ENCODE data around the gene LIMS4.
"Not testable (repeated sequence)": the region's sequence is repeated elsewhere in the genome, so short reads cannot be mapped to it uniquely, and the experiment has no call there.

Gene LIMS4

GRCh38 chr2:110457214-110457590, 15.4 kb downstream of the LIMS4 start:
- H3K27ac ChIP-seq (ENCODE audit: low read depth, low read length); H3K4me2 ChIP-seq (ENCODE audit: low read length); H3K18ac ChIP-seq (ENCODE audit: low read length); H3K56ac ChIP-seq (ENCODE audit: low read length); H3K79me2 ChIP-seq (ENCODE audit: control insufficient read depth, insufficient read depth, low read length); H3K23ac ChIP-seq (ENCODE audit: low read length); H3K4me3 ChIP-seq (ENCODE audit: low read length); H4K5ac ChIP-seq (ENCODE audit: low read length); H3K36me3 ChIP-seq (ENCODE audit: control insufficient read depth, insufficient read depth, low read length); H3K9ac ChIP-seq (ENCODE audit: low read length); H2BK120ac ChIP-seq (ENCODE audit: low read depth, low read length); H2BK15ac ChIP-seq (replicated peaks; ENCODE audit: low read depth); H3K27me3 ChIP-seq (ENCODE audit: insufficient read depth, low read length, poor library complexity); H3K4ac ChIP-seq (ENCODE audit: low read depth, low read length); H2AK5ac ChIP-seq (ENCODE audit: low read length); H4K8ac ChIP-seq (ENCODE audit: low read depth, low read length); H3K4me1 ChIP-seq (ENCODE audit: control insufficient read depth, low read depth, low read length); H2BK5ac ChIP-seq (ENCODE audit: low read length); H3K79me1 ChIP-seq (ENCODE audit: low read length); DNase-seq: not testable (repeated sequence)
- no CpG with 5 or more reads among the region's 2 CpGs for WGBS (ENCODE audit: extremely low coverage, insufficient coverage, low lambda C conversion rate)

GRCh38 chr2:110456291-110457213, 16.1 kb downstream of the LIMS4 start:
- no CpG with 5 or more reads among the region's 16 CpGs for WGBS (ENCODE audit: extremely low coverage, insufficient coverage, low lambda C conversion rate)
- H3K27me3 ChIP-seq (ENCODE audit: insufficient read depth, low read length, poor library complexity); H3K18ac ChIP-seq (ENCODE audit: low read length): not testable (repeated sequence)

GRCh38 chr2:110455080-110455670, 17.4 kb downstream of the LIMS4 start:
- H3K36me3 ChIP-seq (ENCODE audit: control insufficient read depth, insufficient read depth, low read length); H3K23ac ChIP-seq (ENCODE audit: low read length); H3K4me2 ChIP-seq (ENCODE audit: low read length); H3K79me1 ChIP-seq (ENCODE audit: low read length); H2AK5ac ChIP-seq (ENCODE audit: low read length); H4K8ac ChIP-seq (ENCODE audit: low read depth, low read length); H2BK5ac ChIP-seq (ENCODE audit: low read length); H3K27ac ChIP-seq (ENCODE audit: low read depth, low read length); H3K4me3 ChIP-seq (ENCODE audit: low read length); H2BK120ac ChIP-seq (ENCODE audit: low read depth, low read length); DNase-seq; H3K27me3 ChIP-seq (ENCODE audit: insufficient read depth, low read length, poor library complexity); H3K18ac ChIP-seq (ENCODE audit: low read length); H3K4me1 ChIP-seq (ENCODE audit: control insufficient read depth, low read depth, low read length); H2BK15ac ChIP-seq (replicated peaks; ENCODE audit: low read depth); H3K9ac ChIP-seq (ENCODE audit: low read length); H3K4ac ChIP-seq (ENCODE audit: low read depth, low read length); H3K79me2 ChIP-seq (ENCODE audit: control insufficient read depth, insufficient read depth, low read length); H4K5ac ChIP-seq (ENCODE audit: low read length); H3K56ac ChIP-seq (ENCODE audit: low read length): not testable (repeated sequence)
- no CpG with 5 or more reads among the region's 6 CpGs for WGBS (ENCODE audit: extremely low coverage, insufficient coverage, low lambda C conversion rate)

More at GRCh38 chr2:110456291-110457213, 16.1 kb downstream of the LIMS4 start:
- H3K23ac ChIP-seq (ENCODE audit: low read length); H4K8ac ChIP-seq (ENCODE audit: low read depth, low read length); H4K5ac ChIP-seq (ENCODE audit: low read length); H2BK120ac ChIP-seq (ENCODE audit: low read depth, low read length); H2AK5ac ChIP-seq (ENCODE audit: low read length); H2BK15ac ChIP-seq (replicated peaks; ENCODE audit: low read depth); H3K4me3 ChIP-seq (ENCODE audit: low read length); H3K9ac ChIP-seq (ENCODE audit: low read length); DNase-seq; H2BK5ac ChIP-seq (ENCODE audit: low read length); H3K4me1 ChIP-seq (ENCODE audit: control insufficient read depth, low read depth, low read length); H3K79me1 ChIP-seq (ENCODE audit: low read length); H3K56ac ChIP-seq (ENCODE audit: low read length); H3K79me2 ChIP-seq (ENCODE audit: control insufficient read depth, insufficient read depth, low read length); H3K4me2 ChIP-seq (ENCODE audit: low read length); H3K4ac ChIP-seq (ENCODE audit: low read depth, low read length); H3K36me3 ChIP-seq (ENCODE audit: control insufficient read depth, insufficient read depth, low read length); H3K27ac ChIP-seq (ENCODE audit: low read depth, low read length): not testable (repeated sequence)

GRCh38 chr2:110450951-110451350, 21.7 kb downstream of the LIMS4 start:
- not testable (repeated sequence) for H4K8ac ChIP-seq (ENCODE audit: low read depth, low read length); H3K79me2 ChIP-seq (ENCODE audit: control insufficient read depth, insufficient read depth, low read length); H2BK15ac ChIP-seq (replicated peaks; ENCODE audit: low read depth); H3K79me1 ChIP-seq (ENCODE audit: low read length); H3K36me3 ChIP-seq (ENCODE audit: control insufficient read depth, insufficient read depth, low read length); H3K4me1 ChIP-seq (ENCODE audit: control insufficient read depth, low read depth, low read length); H3K9ac ChIP-seq (ENCODE audit: low read length); H3K4me3 ChIP-seq (ENCODE audit: low read length); H3K27me3 ChIP-seq (ENCODE audit: insufficient read depth, low read length, poor library complexity); H3K18ac ChIP-seq (ENCODE audit: low read length); H3K56ac ChIP-seq (ENCODE audit: low read length); DNase-seq; H2BK120ac ChIP-seq (ENCODE audit: low read depth, low read length); H3K23ac ChIP-seq (ENCODE audit: low read length); H3K4ac ChIP-seq (ENCODE audit: low read depth, low read length); H3K4me2 ChIP-seq (ENCODE audit: low read length); H2AK5ac ChIP-seq (ENCODE audit: low read length); H3K27ac ChIP-seq (ENCODE audit: low read depth, low read length); H2BK5ac ChIP-seq (ENCODE audit: low read length); H4K5ac ChIP-seq (ENCODE audit: low read length)
- no CpG with 5 or more reads among the region's 2 CpGs for WGBS (ENCODE audit: extremely low coverage, insufficient coverage, low lambda C conversion rate)

GRCh38 chr2:110449127-110449947, 23.3 kb downstream of the LIMS4 start:
- H2BK120ac ChIP-seq (ENCODE audit: low read depth, low read length); H3K79me1 ChIP-seq (ENCODE audit: low read length): not testable (repeated sequence)

More at GRCh38 chr2:110449127-110449947, 23.3 kb downstream of the LIMS4 start:
- not testable (repeated sequence) for H4K8ac ChIP-seq (ENCODE audit: low read depth, low read length); H3K27ac ChIP-seq (ENCODE audit: low read depth, low read length); H3K4ac ChIP-seq (ENCODE audit: low read depth, low read length); H3K27me3 ChIP-seq (ENCODE audit: insufficient read depth, low read length, poor library complexity); H3K23ac ChIP-seq (ENCODE audit: low read length); H3K9ac ChIP-seq (ENCODE audit: low read length); DNase-seq; H4K5ac ChIP-seq (ENCODE audit: low read length); H2BK5ac ChIP-seq (ENCODE audit: low read length); H3K36me3 ChIP-seq (ENCODE audit: control insufficient read depth, insufficient read depth, low read length); H3K4me3 ChIP-seq (ENCODE audit: low read length); H3K18ac ChIP-seq (ENCODE audit: low read length); H2AK5ac ChIP-seq (ENCODE audit: low read length); H2BK15ac ChIP-seq (replicated peaks; ENCODE audit: low read depth); H3K56ac ChIP-seq (ENCODE audit: low read length); H3K79me2 ChIP-seq (ENCODE audit: control insufficient read depth, insufficient read depth, low read length); H3K4me1 ChIP-seq (ENCODE audit: control insufficient read depth, low read depth, low read length); H3K4me2 ChIP-seq (ENCODE audit: low read length)
- no CpG with 5 or more reads among the region's 7 CpGs for WGBS (ENCODE audit: extremely low coverage, insufficient coverage, low lambda C conversion rate)

All from mesendoderm (in vitro differentiated cells).